ENCODE data around the gene SOX10.

The SOX10 gene

GRCh38 chr22:37933711-37934376 is 50.5 kb downstream of the SOX10 start (continued):
- TF ChIP-seq, protein P1, sequence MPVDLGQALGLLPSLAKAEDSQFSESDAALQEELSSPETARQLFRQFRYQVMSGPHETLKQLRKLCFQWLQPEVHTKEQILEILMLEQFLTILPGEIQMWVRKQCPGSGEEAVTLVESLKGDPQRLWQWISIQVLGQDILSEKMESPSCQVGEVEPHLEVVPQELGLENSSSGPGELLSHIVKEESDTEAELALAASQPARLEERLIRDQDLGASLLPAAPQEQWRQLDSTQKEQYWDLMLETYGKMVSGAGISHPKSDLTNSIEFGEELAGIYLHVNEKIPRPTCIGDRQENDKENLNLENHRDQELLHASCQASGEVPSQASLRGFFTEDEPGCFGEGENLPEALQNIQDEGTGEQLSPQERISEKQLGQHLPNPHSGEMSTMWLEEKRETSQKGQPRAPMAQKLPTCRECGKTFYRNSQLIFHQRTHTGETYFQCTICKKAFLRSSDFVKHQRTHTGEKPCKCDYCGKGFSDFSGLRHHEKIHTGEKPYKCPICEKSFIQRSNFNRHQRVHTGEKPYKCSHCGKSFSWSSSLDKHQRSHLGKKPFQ (tag by site-specific recombination; IDR thresholded peaks at IDR 0.05), result no peak
- TF ChIP-seq SP7 (tag by site-specific recombination; IDR thresholded peaks at IDR 0.05) (peak; percentile 85), HOXA7 (CRISPR knock-in tag; IDR thresholded peaks at IDR 0.05; ENCODE audit: borderline replicate concordance) (no peak), ZNF404 (tag by site-specific recombination; IDR thresholded peaks at IDR 0.05) (no peak), ZNF138 (tag by site-specific recombination; IDR thresholded peaks at IDR 0.05; ENCODE audit: borderline replicate concordance) (no peak), ZNF610 (tag by site-specific recombination; IDR thresholded peaks at IDR 0.05; ENCODE audit: borderline replicate concordance) (no peak), SCRT2 (tag by site-specific recombination; IDR thresholded peaks at IDR 0.05) (no peak), ZNF133 (tag by site-specific recombination; IDR thresholded peaks at IDR 0.05) (no peak), ZNF510 (tag by site-specific recombination; IDR thresholded peaks at IDR 0.05; ENCODE audit: insufficient replicate concordance) (no peak), ZNF555 (tag by site-specific recombination; conservative IDR thresholded peaks at IDR 0.05) (no peak), SCRT1 (tag by site-specific recombination; IDR thresholded peaks at IDR 0.05; ENCODE audit: borderline replicate concordance) (no peak), IKZF3 (tag by site-specific recombination; IDR thresholded peaks at IDR 0.05) (peak; percentile 98), ZBTB11 (tag by site-specific recombination; conservative IDR thresholded peaks at IDR 0.05; ENCODE audit: low read depth) (no peak), ZNF639 (tag by site-specific recombination; IDR thresholded peaks at IDR 0.05) (0 out of 2 replicates have a peak, but pooled peaks have one; percentile 50), ZNF518A (tag by site-specific recombination; conservative IDR thresholded peaks at IDR 0.05; ENCODE audit: low read depth) (no peak), INSM2 (tag by site-specific recombination; IDR thresholded peaks at IDR 0.05) (0 out of 2 replicates have a peak, but pooled peaks have one; percentile 84)
- TF ChIP-seq, protein P2, sequence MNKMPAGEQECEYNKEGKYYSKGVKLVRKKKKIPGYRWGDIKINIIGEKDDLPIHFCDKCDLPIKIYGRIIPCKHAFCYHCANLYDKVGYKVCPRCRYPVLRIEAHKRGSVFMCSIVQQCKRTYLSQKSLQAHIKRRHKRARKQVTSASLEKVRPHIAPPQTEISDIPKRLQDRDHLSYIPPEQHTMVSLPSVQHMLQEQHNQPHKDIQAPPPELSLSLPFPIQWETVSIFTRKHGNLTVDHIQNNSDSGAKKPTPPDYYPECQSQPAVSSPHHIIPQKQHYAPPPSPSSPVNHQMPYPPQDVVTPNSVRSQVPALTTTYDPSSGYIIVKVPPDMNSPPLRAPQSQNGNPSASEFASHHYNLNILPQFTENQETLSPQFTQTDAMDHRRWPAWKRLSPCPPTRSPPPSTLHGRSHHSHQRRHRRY (tag by site-specific recombination; IDR thresholded peaks at IDR 0.05), result peak; percentile 17; the same call in 1 of the 2 replicates
- TF ChIP-seq, protein P3, sequence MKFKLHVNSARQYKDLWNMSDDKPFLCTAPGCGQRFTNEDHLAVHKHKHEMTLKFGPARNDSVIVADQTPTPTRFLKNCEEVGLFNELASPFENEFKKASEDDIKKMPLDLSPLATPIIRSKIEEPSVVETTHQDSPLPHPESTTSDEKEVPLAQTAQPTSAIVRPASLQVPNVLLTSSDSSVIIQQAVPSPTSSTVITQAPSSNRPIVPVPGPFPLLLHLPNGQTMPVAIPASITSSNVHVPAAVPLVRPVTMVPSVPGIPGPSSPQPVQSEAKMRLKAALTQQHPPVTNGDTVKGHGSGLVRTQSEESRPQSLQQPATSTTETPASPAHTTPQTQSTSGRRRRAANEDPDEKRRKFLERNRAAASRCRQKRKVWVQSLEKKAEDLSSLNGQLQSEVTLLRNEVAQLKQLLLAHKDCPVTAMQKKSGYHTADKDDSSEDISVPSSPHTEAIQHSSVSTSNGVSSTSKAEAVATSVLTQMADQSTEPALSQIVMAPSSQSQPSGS (tag by site-specific recombination; IDR thresholded peaks at IDR 0.05; ENCODE audit: low read depth), result no peak
- TF ChIP-seq, protein P4, sequence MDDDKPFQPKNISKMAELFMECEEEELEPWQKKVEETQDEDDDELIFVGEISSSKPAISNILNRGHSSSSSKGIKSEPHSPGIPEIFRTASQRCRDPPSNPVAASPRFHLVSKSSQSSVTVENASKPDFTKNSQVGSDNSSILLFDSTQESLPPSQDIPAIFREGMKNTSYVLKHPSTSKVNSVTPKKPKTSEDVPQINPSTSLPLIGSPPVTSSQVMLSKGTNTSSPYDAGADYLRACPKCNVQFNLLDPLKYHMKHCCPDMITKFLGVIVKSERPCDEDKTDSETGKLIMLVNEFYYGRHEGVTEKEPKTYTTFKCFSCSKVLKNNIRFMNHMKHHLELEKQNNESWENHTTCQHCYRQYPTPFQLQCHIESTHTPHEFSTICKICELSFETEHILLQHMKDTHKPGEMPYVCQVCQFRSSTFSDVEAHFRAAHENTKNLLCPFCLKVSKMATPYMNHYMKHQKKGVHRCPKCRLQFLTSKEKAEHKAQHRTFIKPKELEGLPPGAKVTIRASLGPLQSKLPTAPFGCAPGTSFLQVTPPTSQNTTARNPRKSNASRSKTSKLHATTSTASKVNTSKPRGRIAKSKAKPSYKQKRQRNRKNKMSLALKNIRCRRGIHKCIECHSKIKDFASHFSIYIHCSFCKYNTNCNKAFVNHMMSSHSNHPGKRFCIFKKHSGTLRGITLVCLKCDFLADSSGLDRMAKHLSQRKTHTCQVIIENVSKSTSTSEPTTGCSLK (tag by site-specific recombination; IDR thresholded peaks at IDR 0.05), result no peak
